Measurements from ENCODE around the gene METTL27.
"Not testable (repeated sequence)": the region's sequence is repeated elsewhere in the genome, so short reads cannot be mapped to it uniquely, and the experiment has no call there.

The METTL27 gene

DNA sequence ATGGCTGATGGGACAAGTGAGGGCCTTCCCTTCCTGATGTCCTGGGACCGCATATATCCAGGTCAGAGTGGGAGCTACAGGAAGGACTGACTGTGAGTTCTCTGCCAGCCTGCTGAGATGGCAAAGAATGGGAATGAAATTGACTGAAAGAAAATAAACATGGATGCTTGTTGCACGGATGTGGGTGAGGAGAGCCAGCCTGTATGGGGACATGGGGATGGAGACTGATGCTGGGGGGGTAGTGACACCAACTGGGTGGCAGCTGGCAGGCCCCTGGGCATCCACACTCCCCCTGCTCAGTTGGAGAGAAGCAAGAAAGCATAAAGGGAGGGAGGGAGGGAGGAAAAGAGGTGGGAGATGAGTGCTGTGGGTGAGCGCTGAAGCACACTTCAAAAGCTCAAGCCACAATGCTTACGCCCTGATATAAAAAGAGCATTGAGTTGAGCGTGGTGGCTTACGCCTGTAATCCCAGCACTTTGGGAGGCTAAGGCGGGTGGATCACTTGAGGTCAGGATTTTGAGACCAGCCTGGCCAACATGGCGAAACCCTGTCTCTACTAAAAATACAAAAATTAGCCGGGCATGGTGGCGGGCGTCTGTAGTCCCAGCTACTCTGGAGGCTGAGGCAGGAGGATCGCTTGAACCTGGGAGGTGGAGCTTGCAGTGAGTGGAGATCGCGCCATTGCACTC lies 20.6 kb downstream of the METTL27 start:
- DNase-seq (ENCODE audit: low read depth in 2 of 2), result not testable (repeated sequence)

DNA sequence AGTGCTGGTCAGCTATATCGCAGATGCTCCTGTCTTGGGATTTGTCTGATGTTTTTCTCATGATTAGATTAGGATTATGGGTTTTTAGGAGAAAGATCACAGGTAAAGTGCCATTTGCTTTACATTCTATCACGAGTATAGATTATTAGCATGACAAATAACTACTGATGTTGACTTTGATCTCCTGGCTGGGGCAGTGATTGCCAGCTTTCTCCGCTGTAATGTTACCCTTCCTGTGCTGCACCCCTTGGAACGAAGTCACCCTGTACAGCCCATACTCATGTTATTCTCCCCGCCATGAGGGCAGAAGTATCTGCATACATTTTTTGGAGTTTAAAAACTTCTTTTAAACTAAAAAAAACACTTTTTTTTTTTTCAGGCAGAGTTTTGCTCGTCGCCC lies 22.3 kb downstream of the METTL27 start:
- no peak for DNase-seq (ENCODE audit: low read depth in 2 of 2)

DNA sequence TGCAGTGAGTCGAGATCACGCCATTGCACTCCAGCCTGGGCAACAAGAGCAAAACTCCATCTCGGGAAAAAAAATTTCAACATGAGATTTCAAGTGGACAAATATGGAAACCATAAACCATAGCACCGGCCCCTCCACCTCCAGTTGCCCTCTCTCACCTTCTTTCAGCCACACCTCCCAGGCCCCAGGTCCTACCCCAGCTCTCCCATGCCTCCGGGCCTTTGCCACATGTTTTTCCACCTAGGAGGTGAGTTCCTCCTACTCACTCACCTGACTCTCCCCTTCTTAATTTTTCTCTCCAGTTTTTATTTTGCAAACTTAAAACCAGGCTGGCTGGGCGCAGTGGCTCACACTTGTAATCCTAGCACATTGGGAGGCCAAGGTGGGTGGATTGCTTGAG lies 25.2 kb downstream of the METTL27 start:
- DNase-seq (ENCODE audit: low read depth in 2 of 2), result no peak

DNA sequence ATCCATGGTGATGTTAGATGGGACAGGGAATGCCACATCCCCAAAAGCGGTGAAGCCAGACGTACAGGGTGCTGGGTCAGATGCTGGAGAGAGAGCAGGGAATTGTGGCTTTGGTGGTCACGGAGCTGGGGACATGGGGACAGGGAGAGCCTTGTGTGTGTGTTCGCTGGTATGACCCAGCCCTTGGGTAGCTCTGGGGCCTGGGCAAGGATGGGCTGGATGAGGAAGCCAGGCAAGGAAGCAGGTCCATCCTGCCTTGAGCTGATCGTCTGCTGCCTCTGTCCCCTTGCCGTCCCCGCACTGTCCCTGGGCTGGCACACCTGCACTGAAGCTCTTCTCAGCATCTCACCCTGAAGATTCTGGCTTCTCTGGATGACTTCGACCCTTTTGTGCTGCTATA lies 26.9 kb downstream of the METTL27 start:
- no peak for DNase-seq (ENCODE audit: low read depth in 2 of 2)

DNA sequence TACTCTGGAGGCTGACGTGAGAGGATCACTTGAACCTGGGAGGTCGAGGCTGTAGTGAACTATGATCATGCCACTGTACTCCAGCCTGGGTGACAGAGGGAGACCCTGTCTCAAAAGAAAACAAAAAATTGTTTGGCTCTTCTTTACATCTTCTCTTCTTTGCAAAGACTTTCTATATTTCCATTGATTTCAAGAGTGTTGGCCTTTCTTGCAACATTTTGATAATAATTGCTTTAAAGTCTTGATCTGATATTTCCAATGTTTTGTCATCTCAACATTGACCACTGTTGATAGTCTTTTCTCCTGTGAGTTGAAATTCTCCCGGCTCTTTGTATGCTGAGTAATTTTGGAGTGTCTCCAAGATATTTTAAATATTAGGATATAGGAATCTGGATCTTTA lies 29.3 kb downstream of the METTL27 start:
- no peak for DNase-seq (ENCODE audit: low read depth in 2 of 2)

DNA sequence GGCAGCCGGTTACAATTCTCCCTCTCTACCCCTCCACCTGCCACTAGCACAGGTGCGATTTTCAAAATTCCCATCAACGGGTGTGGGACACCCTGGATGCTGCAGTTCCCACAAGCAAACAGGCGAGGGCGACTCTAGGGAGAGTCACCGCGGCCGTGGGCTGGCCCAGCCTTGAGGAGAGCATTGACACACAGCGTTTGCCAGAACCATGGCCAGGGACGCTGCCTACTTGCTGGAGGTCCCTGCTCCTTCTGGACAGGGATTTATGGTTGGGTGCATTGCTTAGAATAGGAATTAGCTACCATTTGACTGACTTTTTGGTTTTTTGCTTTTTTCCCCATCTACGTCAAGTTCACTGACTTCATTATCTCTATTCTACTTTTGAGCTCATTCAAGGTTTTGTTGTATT lies 30.6 kb downstream of the METTL27 start:
- peak in 1 of 2 donors; percentile 16 for DNase-seq (ENCODE audit: low read depth in 2 of 2)

DNA sequence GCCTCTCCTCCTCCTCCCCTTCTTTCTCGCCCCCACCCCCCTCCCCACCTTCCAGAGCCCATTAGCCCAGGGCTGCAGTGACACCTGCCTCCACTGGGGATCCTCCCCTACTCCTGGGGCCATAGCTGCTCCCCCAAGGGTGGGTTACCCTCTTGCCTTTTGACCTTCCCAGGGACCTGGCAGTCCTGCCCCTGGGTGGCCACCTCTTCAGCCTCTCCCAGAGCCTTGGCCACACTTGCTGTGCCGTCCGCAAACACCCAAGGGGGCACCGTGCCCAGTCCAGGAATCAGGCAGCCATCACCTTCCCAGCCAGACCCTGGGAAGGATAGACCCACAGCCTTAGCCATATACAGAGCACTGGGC lies 31.3 kb downstream of the METTL27 start:
- DNase-seq (ENCODE audit: low read depth in 2 of 2), result no peak

DNA sequence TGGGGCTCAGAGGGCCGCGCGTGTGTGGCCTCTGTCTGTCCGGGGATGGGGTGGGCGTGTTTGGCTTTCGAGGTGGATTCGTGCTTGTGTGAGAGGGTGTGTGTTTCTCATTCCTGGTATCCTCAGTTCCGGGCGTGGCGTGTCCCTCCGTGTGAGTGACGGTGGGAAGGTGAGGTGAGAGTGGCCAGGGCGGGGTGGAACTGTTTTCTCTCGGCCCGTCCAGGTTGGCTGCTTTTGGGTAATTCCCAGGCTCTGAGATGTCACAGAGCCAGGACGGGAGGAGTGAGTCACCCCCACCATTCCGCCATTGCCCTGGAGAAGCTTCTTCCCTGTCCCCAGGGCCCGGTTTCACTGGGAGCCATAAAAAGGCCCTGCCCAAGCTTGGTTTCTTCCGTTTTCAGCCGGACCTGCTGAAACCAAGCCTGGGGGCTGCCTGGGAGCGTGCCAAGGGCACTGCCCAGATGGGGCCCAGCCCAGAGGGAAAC lies 32.8 kb downstream of the METTL27 start:
- DNase-seq (ENCODE audit: low read depth in 2 of 2), result no peak

DNA sequence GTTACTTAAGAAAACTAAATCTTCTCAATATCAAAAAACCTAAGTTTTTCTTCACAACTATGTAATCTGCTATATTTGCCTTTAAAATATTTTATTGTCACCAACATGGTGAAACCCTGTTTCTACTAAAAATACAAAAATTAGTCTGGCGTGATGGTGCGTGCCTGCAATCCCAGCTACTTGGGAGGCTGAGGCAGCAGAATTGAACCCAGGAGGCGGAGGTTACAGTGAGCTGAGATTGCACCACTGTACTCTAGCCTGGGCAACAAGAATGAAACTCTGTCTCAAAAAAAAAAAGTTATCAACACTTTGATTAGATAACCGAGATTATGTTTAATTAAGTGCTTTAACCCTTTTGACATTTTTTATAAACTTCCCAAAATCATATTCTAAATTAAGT lies 39.9 kb downstream of the METTL27 start:
- DNase-seq (ENCODE audit: low read depth in 2 of 2), result no peak

DNA sequence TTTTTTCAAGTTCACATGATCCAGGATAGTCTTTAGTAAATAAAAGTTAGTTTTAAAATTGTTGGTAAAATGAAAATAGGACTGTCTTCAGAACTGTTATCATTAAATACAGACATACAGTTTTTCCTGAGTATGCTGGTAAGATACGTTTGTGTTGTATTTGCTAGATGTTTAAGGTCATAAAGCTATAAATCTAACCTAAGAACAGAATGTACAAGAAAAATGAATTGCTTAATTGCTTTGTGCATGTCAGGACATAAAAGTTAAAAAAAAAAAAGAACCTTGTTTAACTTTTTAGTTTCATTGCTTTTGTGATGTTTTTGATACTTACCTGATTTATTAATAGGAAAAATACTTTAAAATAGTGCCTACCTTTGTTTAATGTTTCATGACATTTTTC lies 40.7 kb downstream of the METTL27 start:
- no peak for DNase-seq (ENCODE audit: low read depth in 2 of 2)

DNA sequence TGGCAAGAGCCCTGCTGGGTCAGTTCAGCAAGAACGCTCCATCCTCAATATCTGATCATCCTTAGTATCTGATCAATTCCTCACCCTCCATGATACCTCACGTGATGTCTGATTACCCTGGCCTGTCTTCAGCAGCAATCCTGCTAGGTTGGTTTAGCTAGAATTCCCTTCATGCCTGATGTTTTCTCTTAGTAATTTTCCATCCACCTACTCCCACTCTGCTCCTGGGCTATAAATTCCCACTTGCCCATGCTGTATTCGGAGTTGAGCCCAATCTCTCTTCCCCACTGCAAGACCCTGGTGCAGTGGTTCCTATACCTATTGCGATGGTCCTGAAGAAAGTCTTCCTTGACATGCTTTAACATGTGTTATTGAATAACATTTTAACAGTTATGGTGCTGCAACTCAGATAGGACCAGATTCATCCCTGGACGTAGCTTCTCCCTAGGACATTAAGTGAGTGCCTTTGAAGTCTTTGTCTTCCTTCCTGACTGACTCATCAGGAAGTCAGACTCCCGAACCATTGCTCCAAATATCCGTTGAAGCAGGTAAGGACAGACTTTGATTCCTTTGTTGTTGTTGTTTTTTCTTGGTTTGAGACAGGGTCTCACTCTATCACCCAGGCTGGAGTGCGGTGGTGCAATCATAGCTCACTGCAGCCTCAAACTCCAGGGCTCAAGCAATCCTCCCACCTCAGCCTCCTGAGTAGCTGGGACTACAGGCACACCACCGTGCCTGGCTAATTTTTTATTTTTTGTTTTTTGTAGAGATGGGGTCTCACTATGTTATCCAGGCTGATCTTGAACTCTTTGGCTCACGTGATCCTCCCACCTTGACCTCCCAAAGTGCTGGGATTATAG lies 42.8 kb downstream of the METTL27 start:
- no peak for DNase-seq (ENCODE audit: low read depth in 2 of 2)

DNA sequence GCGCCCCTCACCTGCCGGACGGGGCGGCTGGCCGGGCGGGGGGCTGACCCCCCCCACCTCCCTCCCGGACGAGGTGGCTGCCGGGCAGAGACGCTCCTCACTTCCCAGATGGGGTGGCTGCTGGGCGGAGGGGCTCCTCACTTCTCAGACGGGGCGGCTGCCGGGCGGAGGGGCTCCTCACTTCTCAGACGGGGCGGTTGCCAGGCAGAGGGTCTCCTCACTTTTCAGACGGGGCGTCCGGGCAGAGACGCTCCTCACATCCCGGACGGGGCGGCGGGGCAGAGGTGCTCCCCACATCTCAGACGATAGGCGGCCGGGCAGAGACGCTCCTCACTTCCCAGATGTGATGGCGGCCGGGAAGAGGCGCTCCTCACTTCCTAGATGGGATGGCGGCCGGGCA lies 45.1 kb downstream of the METTL27 start:
- DNase-seq (ENCODE audit: low read depth in 2 of 2), result not testable (repeated sequence)

DNA sequence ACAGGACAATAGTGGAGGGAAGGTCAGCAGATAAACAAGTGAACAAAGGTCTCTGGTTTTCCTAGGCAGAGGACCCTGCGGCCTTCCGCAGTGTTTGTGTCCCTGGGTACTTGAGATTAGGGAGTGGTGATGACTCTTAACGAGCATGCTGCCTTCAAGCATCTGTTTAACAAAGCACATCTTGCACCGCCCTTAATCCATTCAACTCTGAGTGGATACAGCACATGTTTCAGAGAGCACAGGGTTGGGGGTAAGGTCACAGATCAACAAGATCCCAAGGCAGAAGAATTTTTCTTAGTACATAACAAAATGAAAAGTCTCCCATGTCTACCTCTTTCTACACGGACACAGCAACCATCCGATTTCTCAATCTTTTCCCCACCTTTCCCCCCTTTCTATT lies 45.7 kb downstream of the METTL27 start:
- not testable (repeated sequence) for DNase-seq (ENCODE audit: low read depth in 2 of 2)

DNA sequence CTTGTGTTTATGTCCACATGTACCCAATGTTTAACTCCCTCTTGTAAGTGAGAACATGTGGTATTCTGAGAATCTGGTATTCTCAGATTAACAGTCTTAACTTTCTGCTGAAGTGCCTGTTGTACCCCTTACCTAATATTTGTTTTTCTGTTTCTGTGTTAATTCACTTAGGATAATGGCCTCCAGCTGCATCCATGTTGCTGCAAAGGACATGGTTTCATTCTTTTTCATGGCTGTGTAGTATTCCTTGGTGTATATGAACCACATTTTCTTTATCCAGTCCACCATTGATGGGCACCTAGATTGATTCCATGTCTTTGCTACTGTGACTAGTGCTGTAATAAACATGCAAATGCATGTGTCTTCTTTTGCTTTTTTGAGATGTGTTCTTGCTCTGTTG lies 47.1 kb downstream of the METTL27 start:
- not testable (repeated sequence) for DNase-seq (ENCODE audit: low read depth in 2 of 2)

DNA sequence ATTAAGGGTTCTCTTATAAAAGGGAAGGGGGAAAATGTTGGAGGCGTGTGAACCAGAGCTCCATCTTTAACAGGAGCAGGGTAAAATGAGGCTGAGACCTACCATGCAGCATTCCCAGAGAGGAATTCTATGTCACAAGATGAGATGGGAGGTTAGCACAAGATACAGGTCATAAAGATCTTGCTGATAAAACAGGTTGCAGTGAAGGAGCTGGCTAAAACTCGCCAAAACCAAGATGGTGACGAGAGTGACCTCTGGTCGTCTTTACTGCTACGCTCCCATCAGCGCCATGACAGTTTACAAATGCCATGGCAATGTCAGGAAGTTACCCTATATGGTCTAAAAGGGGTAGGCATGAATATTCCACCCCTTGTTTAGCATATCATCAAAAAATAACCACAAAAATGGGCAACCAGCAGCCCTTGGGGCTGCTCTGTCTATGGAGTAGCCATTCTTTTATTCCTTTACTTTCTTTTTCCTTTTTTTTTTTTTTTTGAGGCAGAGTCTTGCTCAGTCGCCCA lies 51.1 kb downstream of the METTL27 start:
- DNase-seq (ENCODE audit: low read depth in 2 of 2), result not testable (repeated sequence)

DNA sequence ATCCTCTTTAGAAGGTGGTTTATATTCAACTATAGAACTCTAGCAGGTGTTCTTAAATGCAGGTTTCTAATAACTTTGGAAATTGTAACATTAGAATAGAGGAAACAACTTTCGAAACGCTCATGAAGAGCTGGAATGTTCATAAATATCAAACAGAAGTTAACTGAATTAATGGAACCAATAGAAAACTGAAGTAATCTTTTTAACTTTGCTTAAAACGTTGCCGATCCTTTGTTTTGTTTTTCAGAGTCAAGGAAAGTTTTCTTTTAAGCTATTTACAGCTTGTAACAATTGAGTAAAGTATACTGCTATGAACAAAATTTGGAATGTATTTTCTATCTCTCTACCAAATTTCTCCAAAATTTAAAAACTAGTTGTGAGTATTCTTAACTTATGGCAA lies 53.3 kb downstream of the METTL27 start:
- no peak for DNase-seq (ENCODE audit: low read depth in 2 of 2)

DNA sequence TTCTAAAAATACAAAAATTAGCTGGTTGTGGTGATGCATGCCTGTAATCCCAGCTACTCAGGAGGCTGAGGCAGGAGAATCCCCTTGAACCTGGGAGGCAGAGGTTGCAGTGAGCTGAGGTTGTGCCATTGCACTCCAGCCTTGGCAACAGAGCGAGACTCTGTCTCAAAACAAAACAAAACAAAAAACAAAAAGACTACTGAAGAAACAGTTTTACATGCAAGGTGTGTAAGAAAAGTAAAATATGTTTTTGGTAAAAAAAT lies 54.6 kb downstream of the METTL27 start:
- not testable (repeated sequence) for DNase-seq (ENCODE audit: low read depth in 2 of 2)

DNA sequence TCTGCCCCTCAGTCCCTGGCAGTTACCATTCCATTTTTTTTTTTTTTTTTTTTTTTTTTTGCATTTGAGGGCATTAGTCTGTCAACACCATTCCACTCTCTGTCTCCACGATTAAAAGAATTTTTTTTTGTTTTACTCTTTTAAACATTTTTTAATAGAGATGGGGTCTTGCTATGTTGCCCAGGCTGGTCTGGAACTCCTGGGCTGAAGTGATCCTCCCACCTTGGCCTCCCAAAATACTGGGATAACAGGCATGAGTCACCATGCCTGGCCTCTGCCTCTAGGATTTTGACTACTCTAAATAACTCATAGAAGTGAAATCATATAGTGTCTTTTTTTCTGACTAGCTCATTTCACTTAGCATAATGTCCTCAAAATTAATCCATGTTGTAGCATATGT lies 55.7 kb downstream of the METTL27 start:
- DNase-seq (ENCODE audit: low read depth in 2 of 2), result no peak

Measured in stimulated activated CD8-positive, alpha-beta memory T cell treated with anti-CD3 and anti-CD28 coated beads, Interleukin-2, amount 100 ng/mL, for 1 hour (primary cell).